ENCODE results near the gene BUD13.

GRCh38 chr11:116788534-116788933, 15.7 kb upstream of the BUD13 start:
- TF ChIP-seq ARHGAP35 (IDR thresholded peaks at IDR 0.05; ENCODE audit: partially characterized antibody) = no peak
- TF ChIP-seq IRF1 (CRISPR knock-in tag; IDR thresholded peaks at IDR 0.05; ENCODE audit: borderline replicate concordance) = no peak
- TF ChIP-seq HES1 (IDR thresholded peaks at IDR 0.05; ENCODE audit: low read depth) = no peak
- TF ChIP-seq POLR2AphosphoS5 (IDR thresholded peaks at IDR 0.05; ENCODE audit: control insufficient read depth, insufficient read depth, low read depth, low read length) = no peak
- TF ChIP-seq CTCF (IDR thresholded peaks at IDR 0.05 in 2 of 3, conservative IDR thresholded peaks at IDR 0.05 in 1 of 3; ENCODE audit: insufficient read depth in 2 of 3, low read depth in 1 of 3, low read length in 3 of 3) = no peak
- no peak for TF ChIP-seq CEBPB (tag; IDR thresholded peaks at IDR 0.05)
- TF ChIP-seq ZNF274 (IDR thresholded peaks at IDR 0.05; ENCODE audit: borderline replicate concordance, low read depth, low read length) = no peak
- no peak for TF ChIP-seq NCOR1 (IDR thresholded peaks at IDR 0.05)
- no peak for TF ChIP-seq JUN (IDR thresholded peaks at IDR 0.05; ENCODE audit: borderline replicate concordance, low read depth, low read length)
- no peak for TF ChIP-seq JUN (CRISPR knock-in tag; IDR thresholded peaks at IDR 0.05; ENCODE audit: borderline replicate concordance)
- no peak for TF ChIP-seq NFYB (IDR thresholded peaks at IDR 0.05; ENCODE audit: extremely low read depth, insufficient read length)
- TF ChIP-seq EP300 (IDR thresholded peaks at IDR 0.05; ENCODE audit: low read length) = no peak
- TF ChIP-seq FOXP4 (CRISPR knock-in tag; IDR thresholded peaks at IDR 0.05; ENCODE audit: borderline replicate concordance) = no peak
